Spleen (tissue), 7 donors: ENCODE data around the gene C1orf198.

Experiments used
- CTCF ChIP-seq, 11 experiments: fragments of 200-600 bp in 7 of 11; fragments of 450-650 bp in 4 of 11; sonication (generic) in 4 of 11; IDR thresholded peaks in 8 of 11; conservative IDR thresholded peaks in 3 of 11; 1 replicate in 7 of 11; 2 replicates in 4 of 11; pipeline versions ENCODE4 v1.4.0 to v1.8.0; 2016 to 2021; ENCODE audit warnings: antibody characterized with exemption in 11 of 11, inconsistent platforms in 4 of 11, mild to moderate bottlenecking in 1 of 11
- POLR2A ChIP-seq, 3 donors: fragments of 450-650 bp; IDR thresholded peaks; one replicate each; pipeline ENCODE4 v1.5.1; 2017; ENCODE audit warnings: antibody characterized with exemption in 3 of 3, mild to moderate bottlenecking in 1 of 3
- POLR2AphosphoS5 ChIP-seq, 3 donors: sonication (generic); formaldehyde crosslinking; IDR thresholded peaks; one replicate each; pipeline ENCODE4 v1.5.1; 2017; ENCODE audit warnings: antibody characterized with exemption in 3 of 3
- donor health status: DM: no; HTN: no; CAD: no; lungs with moderate emphysema.
- donor health status: DM: no; HTN: no; CAD: no.
- donor health status: DM: no; HTN: no; CAD: no.

GRCh38 chr1:230849451-230850224 lies 18.7 kb downstream of the C1orf198 start:
- TF ChIP-seq CTCF (IDR thresholded peaks at IDR 0.05 in 8 of 11, conservative IDR thresholded peaks at IDR 0.05 in 3 of 11) (no peak), POLR2A (IDR thresholded peaks at IDR 0.05) (no peak), POLR2AphosphoS5 (IDR thresholded peaks at IDR 0.05) (peak in 2 of 3 donors; percentile 15 to 22)
